NCI-H2196 treated with DMSO at 0.1 percent for 48 hours (cell line): ENCODE measurements around the gene SELENBP1.
A peak's percentile ranks its signal among the peaks of the same experiment; 100 is the strongest.
"Not testable (repeated sequence)": the region's sequence is repeated elsewhere in the genome, so short reads cannot be mapped to it uniquely, and the experiment has no call there.

Experiments
- DNase-seq: peaks from one replicate; lab custom pipeline; 2025; ENCODE audit not compliant: unreplicated experiment; lab: John Stamatoyannopoulos, UW

Gene SELENBP1

GRCh38 chr1:151377150-151377884 lies 4.8 kb upstream of the SELENBP1 start:
- DNase-seq: no peak

GRCh38 chr1:151373196-151373595 lies 691 bp upstream of the SELENBP1 start:
- no peak for DNase-seq

- peak; percentile 60 for DNase-seq
Measured at GRCh38 chr1:151371370-151372057, 991 bp downstream of the SELENBP1 start.

GRCh38 chr1:151370211-151370911 lies 2.1 kb downstream of the SELENBP1 start:
- no peak for DNase-seq

GRCh38 chr1:151369621-151370048 lies 2.9 kb downstream of the SELENBP1 start:
- DNase-seq: no peak

GRCh38 chr1:151369302-151369610 lies 3.2 kb downstream of the SELENBP1 start:
- no peak for DNase-seq

GRCh38 chr1:151368393-151369301 lies 3.9 kb downstream of the SELENBP1 start:
- peak; percentile 66 for DNase-seq

- no peak for DNase-seq
Measured at GRCh38 chr1:151367658-151368392, 4.7 kb downstream of the SELENBP1 start.

GRCh38 chr1:151364996-151365395 lies 7.5 kb downstream of the SELENBP1 start:
- DNase-seq: no peak

- DNase-seq: no peak
Measured at GRCh38 chr1:151362308-151363155, 10.0 kb downstream of the SELENBP1 start.

- DNase-seq: no peak
Measured at GRCh38 chr1:151361883-151362282, 10.6 kb downstream of the SELENBP1 start.

- no peak for DNase-seq
Measured at GRCh38 chr1:151356696-151357095, 15.8 kb downstream of the SELENBP1 start.

GRCh38 chr1:151352021-151352718 lies 20.3 kb downstream of the SELENBP1 start:
- peak; percentile 23 for DNase-seq

GRCh38 chr1:151350323-151350722 lies 22.2 kb downstream of the SELENBP1 start:
- not testable (repeated sequence) for DNase-seq

- DNase-seq: no peak
Measured at GRCh38 chr1:151347523-151348246, 24.8 kb downstream of the SELENBP1 start.

GRCh38 chr1:151346769-151347522 lies 25.6 kb downstream of the SELENBP1 start, which contains the start of gene RFX5:
RFX5 (minus strand) TSS chr1:151347252; CDS start chr1:151346320, 932 bp downstream.
- peak; percentile 97 for DNase-seq

GRCh38 chr1:151346082-151346768 lies 26.3 kb downstream of the SELENBP1 start:
- DNase-seq: no peak
